Measurements from ENCODE around the gene KRTAP4-16. TPM values are rescaled to one million over a fixed set of nuclear protein-coding genes. Genes with fewer than 3 reads are reported as not detected.

Gene KRTAP4-16
- total RNA-seq, result not detected in 2 replicates

GRCh38 chr17:41101586-41102259, at the start of gene KRTAP4-16:
KRTAP4-16 (minus strand) TSS chr17:41102209; CDS start chr17:41102209, 0 bp downstream.

GRCh38 chr17:41149652-41149985, 47.6 kb upstream of the KRTAP4-16 start, which contains the start of gene KRTAP4-5:
KRTAP4-5 (minus strand) TSS chr17:41149825; CDS start chr17:41149767, 58 bp downstream.

GRCh38 chr17:41140360-41141131, 38.5 kb upstream of the KRTAP4-16 start, which contains the start of gene KRTAP4-6:
KRTAP4-6 (minus strand) TSS chr17:41140544; CDS start chr17:41140487, 57 bp downstream.

GRCh38 chr17:41123991-41124371, 22.0 kb upstream of the KRTAP4-16 start, which contains the start of gene KRTAP4-12:
KRTAP4-12 (minus strand) TSS chr17:41124182; CDS start chr17:41124122, 60 bp downstream.

GRCh38 chr17:41117846-41118386, 15.9 kb upstream of the KRTAP4-16 start, which contains the start of gene KRTAP4-11:
KRTAP4-11 (minus strand) TSS chr17:41118373; CDS start chr17:41118315, 58 bp downstream.

GRCh38 chr17:41105347-41105746, 3.3 kb upstream of the KRTAP4-16 start, which contains the start of gene KRTAP4-9:
KRTAP4-9 (plus strand) TSS chr17:41105389; CDS start chr17:41105389, 0 bp downstream.

GRCh38 chr17:41098042-41098441, 4.0 kb downstream of the KRTAP4-16 start, which contains the start of gene KRTAP4-8:
KRTAP4-8 (minus strand) TSS chr17:41098142; CDS start chr17:41098084, 58 bp downstream.

GRCh38 chr17:41084100-41084856, 17.7 kb downstream of the KRTAP4-16 start, which contains the start of gene KRTAP4-7:
KRTAP4-7 (plus strand) TSS chr17:41084150; CDS start chr17:41084207, 57 bp downstream.

GRCh38 chr17:41065829-41066624, 36.0 kb downstream of the KRTAP4-16 start, which contains the start of gene KRTAP2-4:
KRTAP2-4 (minus strand) TSS chr17:41065879; CDS start chr17:41065845, 34 bp downstream.

GRCh38 chr17:41060052-41060604, 41.9 kb downstream of the KRTAP4-16 start, which contains the start of gene KRTAP2-3:
KRTAP2-3 (minus strand) TSS chr17:41060114; CDS start chr17:41060050, 64 bp downstream.

GRCh38 chr17:41055130-41055529, 46.9 kb downstream of the KRTAP4-16 start, which contains the start of gene KRTAP2-2:
KRTAP2-2 (minus strand) TSS chr17:41055230; CDS start chr17:41055211, 19 bp downstream.

Other genes with a start within 250 kb of the KRTAP4-16 start
- gene KRT12, start 235.0 kb downstream of the KRTAP4-16 start, total RNA-seq, result not detected in 2 replicates
- gene KRT20, start 217.0 kb downstream of the KRTAP4-16 start, total RNA-seq, result not detected in 2 replicates
- gene KRT23, start 164.6 kb downstream of the KRTAP4-16 start, total RNA-seq, result not detected in 2 replicates
- gene KRT39, start 135.3 kb downstream of the KRTAP4-16 start, total RNA-seq, result not detected in 2 replicates
- not detected in 2 replicates for gene KRT40, start 117.9 kb downstream of the KRTAP4-16 start, total RNA-seq
- gene KRTAP3-3, start 108.0 kb downstream of the KRTAP4-16 start, total RNA-seq, result not detected in 2 replicates
- gene KRTAP3-2, start 102.3 kb downstream of the KRTAP4-16 start, total RNA-seq, result not detected in 2 replicates
- gene KRTAP3-1, start 93.1 kb downstream of the KRTAP4-16 start, total RNA-seq, result not detected in 2 replicates
- gene KRTAP1-5, start 75.0 kb downstream of the KRTAP4-16 start, total RNA-seq, result not detected in 2 replicates
- gene KRTAP1-4, start 72.0 kb downstream of the KRTAP4-16 start, total RNA-seq, result not detected in 2 replicates
- not detected in 2 replicates for gene KRTAP1-3, start 67.3 kb downstream of the KRTAP4-16 start, total RNA-seq
- gene KRTAP1-1, start 60.8 kb downstream of the KRTAP4-16 start, total RNA-seq, result not detected in 2 replicates
- not detected in 2 replicates for gene KRTAP2-1, start 54.9 kb downstream of the KRTAP4-16 start, total RNA-seq
- gene KRTAP2-2, start 47.0 kb downstream of the KRTAP4-16 start, total RNA-seq, result not detected in 2 replicates
- not detected in 2 replicates for gene KRTAP2-3, start 42.1 kb downstream of the KRTAP4-16 start, total RNA-seq
- not detected in 2 replicates for gene KRTAP2-4, start 36.3 kb downstream of the KRTAP4-16 start, total RNA-seq
- not detected in 2 replicates for gene KRTAP4-7, start 18.1 kb downstream of the KRTAP4-16 start, total RNA-seq
- not detected in 2 replicates for gene KRTAP4-8, start 4.1 kb downstream of the KRTAP4-16 start, total RNA-seq
- gene KRTAP4-9, start 3.2 kb upstream of the KRTAP4-16 start, total RNA-seq, result not detected in 2 replicates
- not detected in 2 replicates for gene KRTAP4-11, start 16.2 kb upstream of the KRTAP4-16 start, total RNA-seq
- gene KRTAP4-12, start 22.0 kb upstream of the KRTAP4-16 start, total RNA-seq, result not detected in 2 replicates
- gene KRTAP4-6, start 38.3 kb upstream of the KRTAP4-16 start, total RNA-seq, result not detected in 2 replicates
- not detected in 2 replicates for gene KRTAP4-5, start 47.6 kb upstream of the KRTAP4-16 start, total RNA-seq
- gene KRTAP4-4, start 58.5 kb upstream of the KRTAP4-16 start, total RNA-seq, result not detected in 2 replicates
- gene KRTAP4-3, start 66.0 kb upstream of the KRTAP4-16 start, total RNA-seq, result not detected in 2 replicates
- gene KRTAP4-2, start 76.0 kb upstream of the KRTAP4-16 start, total RNA-seq, result not detected in 2 replicates
- gene KRTAP4-1, start 82.7 kb upstream of the KRTAP4-16 start, total RNA-seq, result not detected in 2 replicates
- not detected in 2 replicates for gene KRTAP9-1, start 87.7 kb upstream of the KRTAP4-16 start, total RNA-seq
- not detected in 2 replicates for gene KRTAP9-2, start 124.4 kb upstream of the KRTAP4-16 start, total RNA-seq
- not detected in 2 replicates for gene KRTAP9-3, start 130.2 kb upstream of the KRTAP4-16 start, total RNA-seq
- not detected in 2 replicates for gene KRTAP9-8, start 135.8 kb upstream of the KRTAP4-16 start, total RNA-seq
- not detected in 2 replicates for gene KRTAP9-4, start 147.5 kb upstream of the KRTAP4-16 start, total RNA-seq
- not detected in 2 replicates for gene KRTAP9-9, start 153.2 kb upstream of the KRTAP4-16 start, total RNA-seq
- not detected in 2 replicates for gene KRTAP9-6, start 163.2 kb upstream of the KRTAP4-16 start, total RNA-seq
- gene KRTAP9-7, start 173.5 kb upstream of the KRTAP4-16 start, total RNA-seq, result not detected in 2 replicates
- gene KRTAP29-1, start 200.6 kb upstream of the KRTAP4-16 start, total RNA-seq, result not detected in 2 replicates
- gene KRTAP16-1, start 207.1 kb upstream of the KRTAP4-16 start, total RNA-seq, result not detected in 2 replicates
- not detected in 2 replicates for gene KRTAP17-1, start 213.5 kb upstream of the KRTAP4-16 start, total RNA-seq
- not detected in 2 replicates for gene KRT33A, start 248.6 kb upstream of the KRTAP4-16 start, total RNA-seq